Thoracic aorta (tissue), 2 donors: ENCODE measurements around the gene TEX2. TPM values are rescaled to one million over a fixed set of nuclear protein-coding genes. Genes with fewer than 3 reads are reported as not detected.

ENCODE experiments used
- ATAC-seq: fragments of 150-250 bp; one replicate; pipeline ENCODE4 v1.8.0; 2017; ENCODE audit warnings: low read depth; ENCODE audit not compliant: insufficient number of reproducible peaks, low FRiP score
- DNase-seq: peaks from one replicate; pipeline ENCODE4 v3.0.0-alpha.2; 2020; ENCODE audit warnings: low spot score
- H3K27ac ChIP-seq, 2 donors: fragments of 200-600 bp; sonication (generic); 1 replicate in 1 of 2; 2 replicates in 1 of 2; pipeline ENCODE4 v1.5.1; 2016; ENCODE audit warnings: mild to moderate bottlenecking in 2 of 2, moderate library complexity in 2 of 2
- H3K27me3 ChIP-seq: fragments of 200-600 bp; sonication (generic); replicated peaks from 2 replicates; pipeline ENCODE4 v1.6.0; 2016; ENCODE audit warnings: mild to moderate bottlenecking; ENCODE audit not compliant: insufficient read depth
- H3K36me3 ChIP-seq: fragments of 200-600 bp; sonication (generic); one replicate; pipeline ENCODE4 v1.5.1; 2016
- H3K4me1 ChIP-seq, 2 donors: fragments of 200-600 bp; sonication (generic); 1 replicate in 1 of 2; 2 replicates in 1 of 2; pipeline versions ENCODE4 v1.5.1 to v1.6.0; 2016; ENCODE audit warnings: low read depth in 2 of 2, mild to moderate bottlenecking in 1 of 2; ENCODE audit not compliant: control insufficient read depth in 1 of 2
- H3K4me3 ChIP-seq: fragments of 200-600 bp; sonication (generic); 2 replicates; pipeline ENCODE4 v1.5.1; 2016; ENCODE audit warnings: mild to moderate bottlenecking
- H3K9me3 ChIP-seq: fragments of 200-600 bp; sonication (generic); 2 replicates; pipeline ENCODE4 v1.5.1; 2016
- total RNA-seq, 2 donors: library from RNA; depleted of rRNA; stranded (reverse); fragments of >200 nt; gene quantifications; one replicate each; pipeline versions ENCODE4 v1.1.0 to v1.2.3, GENCODE V29; 2016
- TF ChIP-seq, protein P1 (sequence below): fragments of 200-600 bp; sonication (generic); IDR thresholded peaks from one replicate; pipeline ENCODE4 v1.5.1; 2019; ENCODE audit warnings: antibody characterized with exemption

Gene TEX2
- total RNA-seq, 2 donors from 2014 or later, result 27.5 to 70.7 TPM

DNA sequence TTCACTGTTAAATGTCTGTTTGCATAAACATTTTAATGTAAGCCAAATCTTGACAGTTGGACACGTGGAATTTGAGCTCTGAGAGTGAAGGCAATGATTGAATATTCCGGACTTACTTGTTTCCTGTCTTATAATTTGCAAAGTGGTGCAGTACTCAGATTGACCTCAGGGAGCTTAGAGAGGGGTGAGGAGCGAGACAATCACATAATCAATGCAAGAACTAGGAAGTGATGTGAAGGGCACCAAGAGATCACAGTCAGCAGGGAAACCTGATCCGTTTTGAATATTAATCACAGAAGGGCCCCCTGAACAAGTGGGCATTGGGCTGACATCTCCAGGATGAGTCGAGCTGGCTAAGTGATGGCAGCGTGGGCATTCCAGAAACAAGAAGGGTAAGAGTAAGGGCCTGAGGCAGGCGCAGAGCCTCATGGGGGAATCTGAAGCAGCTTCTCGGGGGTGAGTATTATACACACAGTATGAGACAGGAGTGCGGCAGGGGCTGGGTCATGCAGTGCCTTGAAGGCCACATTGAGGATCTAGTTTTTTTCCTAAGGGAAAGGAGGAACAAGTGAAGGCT lies 26.1 kb downstream of the TEX2 start:
- H3K27me3 ChIP-seq, result no peaks in the 10 kb centered on the region
- DNase-seq (no peak), ATAC-seq (no peak)
- no peak overlapping the region for H3K27ac ChIP-seq
- peaks cover 16 to 30% of the 10 kb centered on the region in 2 donors for H3K4me1 ChIP-seq
- TF ChIP-seq, protein P1, sequence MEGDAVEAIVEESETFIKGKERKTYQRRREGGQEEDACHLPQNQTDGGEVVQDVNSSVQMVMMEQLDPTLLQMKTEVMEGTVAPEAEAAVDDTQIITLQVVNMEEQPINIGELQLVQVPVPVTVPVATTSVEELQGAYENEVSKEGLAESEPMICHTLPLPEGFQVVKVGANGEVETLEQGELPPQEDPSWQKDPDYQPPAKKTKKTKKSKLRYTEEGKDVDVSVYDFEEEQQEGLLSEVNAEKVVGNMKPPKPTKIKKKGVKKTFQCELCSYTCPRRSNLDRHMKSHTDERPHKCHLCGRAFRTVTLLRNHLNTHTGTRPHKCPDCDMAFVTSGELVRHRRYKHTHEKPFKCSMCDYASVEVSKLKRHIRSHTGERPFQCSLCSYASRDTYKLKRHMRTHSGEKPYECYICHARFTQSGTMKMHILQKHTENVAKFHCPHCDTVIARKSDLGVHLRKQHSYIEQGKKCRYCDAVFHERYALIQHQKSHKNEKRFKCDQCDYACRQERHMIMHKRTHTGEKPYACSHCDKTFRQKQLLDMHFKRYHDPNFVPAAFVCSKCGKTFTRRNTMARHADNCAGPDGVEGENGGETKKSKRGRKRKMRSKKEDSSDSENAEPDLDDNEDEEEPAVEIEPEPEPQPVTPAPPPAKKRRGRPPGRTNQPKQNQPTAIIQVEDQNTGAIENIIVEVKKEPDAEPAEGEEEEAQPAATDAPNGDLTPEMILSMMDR, result no peak
- H3K36me3 ChIP-seq, result no peaks in the 10 kb centered on the region
- H3K4me3 ChIP-seq, result no peak overlapping the region
- H3K9me3 ChIP-seq, result no peaks in the 10 kb centered on the region

GRCh38 chr17:64234961-64235360 lies 28.1 kb downstream of the TEX2 start:
- TF ChIP-seq, protein P1, result no peak
- Histone ChIP-seq H3K9me3 (no peaks in the 10 kb centered on the region), H3K27ac (no peak overlapping the region), H3K36me3 (no peaks in the 10 kb centered on the region), H3K4me1 (peaks cover 18 to 31% of the 10 kb centered on the region in 2 donors), H3K27me3 (no peaks in the 10 kb centered on the region), H3K4me3 (no peak overlapping the region)
- no peak for ATAC-seq
- no peak for DNase-seq

DNA sequence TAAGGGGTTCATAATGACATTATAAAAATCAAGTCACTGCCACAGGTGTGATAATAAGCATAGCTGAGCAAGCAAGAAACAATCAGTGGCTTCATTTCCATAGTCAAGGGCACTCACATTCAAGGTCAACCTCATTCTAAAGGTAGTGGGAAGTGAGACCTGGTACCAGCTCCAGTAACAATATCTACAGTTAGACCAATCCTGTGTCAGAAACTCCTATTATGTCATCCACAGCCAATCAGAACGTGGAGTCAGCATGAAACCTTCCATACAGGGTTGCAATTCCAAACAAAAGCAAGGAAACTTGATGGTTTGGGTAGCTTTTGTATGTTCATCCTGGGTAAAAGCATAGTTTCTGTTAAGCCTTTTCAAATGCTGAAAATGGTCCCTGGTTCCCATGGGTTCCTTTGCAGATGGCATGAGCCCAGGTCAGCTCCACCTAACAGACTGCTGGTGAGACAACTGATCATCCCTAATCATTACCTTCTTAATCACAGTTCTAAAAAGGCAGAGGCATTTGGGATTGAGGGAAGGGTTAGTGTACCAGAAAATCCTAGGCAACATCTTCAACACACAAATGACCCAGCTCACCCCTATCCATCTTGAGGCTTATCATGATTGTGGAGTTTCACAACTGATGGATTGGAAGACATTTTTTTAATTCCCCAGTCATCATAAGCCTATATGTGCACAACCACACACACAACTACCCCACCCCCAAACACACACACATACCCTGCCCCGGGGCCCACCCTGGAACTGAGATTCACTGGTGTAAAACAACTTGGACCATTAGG lies 30.4 kb downstream of the TEX2 start:
- Histone ChIP-seq H3K9me3 (no peaks in the 10 kb centered on the region), H3K4me3 (no peak overlapping the region), H3K27ac (no peak overlapping the region), H3K4me1 (peaks cover 11 to 28% of the 10 kb centered on the region in 2 donors), H3K36me3 (no peaks in the 10 kb centered on the region), H3K27me3 (no peaks in the 10 kb centered on the region)
- no peak for ATAC-seq
- TF ChIP-seq, protein P1, result no peak
- no peak for DNase-seq

DNA sequence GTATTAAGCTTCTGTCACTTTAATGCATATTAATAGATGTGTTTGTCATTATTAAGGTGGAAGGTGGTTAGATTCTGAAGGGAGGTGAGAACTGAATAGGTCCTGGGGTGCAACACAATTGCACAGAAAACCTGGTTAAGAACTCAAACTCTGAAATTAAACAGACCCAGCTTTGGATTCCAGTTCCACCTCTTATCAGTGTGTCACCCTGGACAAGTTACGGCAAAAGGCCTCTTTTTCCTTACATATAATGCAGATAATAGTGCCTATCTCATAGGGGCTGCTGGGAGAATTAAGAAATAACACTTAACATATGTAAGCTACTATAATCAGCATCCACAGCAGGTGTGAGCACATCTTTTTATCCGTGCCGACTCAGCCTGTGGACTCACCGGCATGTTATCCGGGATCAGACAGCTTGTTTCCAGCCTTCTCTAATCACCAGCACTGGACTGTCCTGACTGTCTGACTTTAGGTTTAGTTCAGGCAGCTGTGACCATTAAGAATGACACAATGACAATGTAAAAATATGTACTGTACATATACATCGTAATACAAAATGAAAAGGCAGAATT lies 31.4 kb downstream of the TEX2 start:
- TF ChIP-seq, protein P1, result no peak
- Histone ChIP-seq H3K36me3 (no peaks in the 10 kb centered on the region), H3K27me3 (no peaks in the 10 kb centered on the region), H3K4me1 (peaks cover 12 to 28% of the 10 kb centered on the region in 2 donors), H3K27ac (peak overlapping the region; percentile 59 to 79), H3K4me3 (no peak overlapping the region), H3K9me3 (no peaks in the 10 kb centered on the region)
- no peak for ATAC-seq
- no peak for DNase-seq

DNA sequence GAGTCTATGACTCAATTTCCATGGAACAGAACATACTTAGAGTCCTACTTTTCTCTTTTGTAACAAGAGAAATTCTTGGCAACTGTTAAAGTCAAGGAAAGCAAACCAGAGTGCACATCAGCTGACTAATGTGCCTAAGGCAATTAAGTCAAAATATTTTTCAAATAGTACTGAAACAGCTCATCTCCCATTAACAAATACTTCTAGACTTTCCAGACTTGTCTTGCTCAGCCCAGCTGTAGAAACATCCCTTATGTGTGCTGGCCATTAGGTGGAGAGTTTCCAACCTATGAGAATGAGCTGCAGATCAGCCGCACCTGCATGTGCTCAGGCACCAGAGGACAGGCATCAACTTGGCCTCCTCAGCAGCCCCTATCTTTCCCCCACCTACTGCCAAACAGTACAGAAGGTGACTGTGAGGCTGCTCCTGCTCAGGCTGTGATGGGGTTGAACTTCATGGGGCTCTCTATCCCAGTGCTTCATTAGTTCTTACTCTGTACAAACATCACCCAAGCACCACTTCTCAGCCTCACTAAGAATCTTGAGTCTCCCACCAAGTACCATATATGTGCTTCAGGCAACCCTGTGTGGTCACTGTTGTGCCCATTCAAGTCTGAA lies 32.2 kb downstream of the TEX2 start:
- H3K4me3 ChIP-seq, result no peak overlapping the region
- peak overlapping the region; percentile 79 to 84 for H3K27ac ChIP-seq

More for the DNA sequence above, 32.2 kb downstream of the TEX2 start:
- peaks cover 18 to 28% of the 10 kb centered on the region in 2 donors for H3K4me1 ChIP-seq
- H3K27me3 ChIP-seq, result no peaks in the 10 kb centered on the region
- DNase-seq, result no peak
- no peaks in the 10 kb centered on the region for H3K9me3 ChIP-seq
- H3K36me3 ChIP-seq, result no peaks in the 10 kb centered on the region
- TF ChIP-seq, protein P1, result no peak
- peak; percentile 87 for ATAC-seq
